ENCODE data around the gene RGS5.

DNA sequence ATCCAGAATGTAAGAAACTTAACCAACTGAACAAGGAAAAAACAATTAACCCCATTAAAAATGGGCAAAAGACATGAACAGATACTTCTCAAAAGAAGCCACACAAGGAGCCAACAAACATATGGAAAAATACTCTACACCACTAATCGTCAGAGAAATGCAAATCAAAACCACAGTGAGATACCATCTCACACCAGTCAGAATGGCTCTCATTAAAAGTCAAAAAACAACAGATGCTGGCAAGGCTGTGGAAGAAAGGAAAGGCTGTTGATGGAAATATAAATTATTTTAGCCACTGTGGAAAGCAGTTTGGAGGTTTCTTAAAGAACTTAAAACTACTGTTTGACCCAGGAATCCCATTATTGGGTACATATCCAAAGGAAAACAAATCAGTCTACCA lies 82.3 kb downstream of the RGS5 start:
- TF ChIP-seq GATA2 (IDR thresholded peaks at IDR 0.05; ENCODE audit: low read depth, low read length) (peak; percentile 64; the same call in 1 of the 2 replicates), GATA3 (IDR thresholded peaks at IDR 0.05; ENCODE audit: low read depth, low read length) (peak; percentile 77)

Measured in SH-SY5Y (cell line).